Esophagus mucosa (tissue), 1 donor: ENCODE results near the gene POU4F2. TPM values are rescaled to one million over a fixed set of nuclear protein-coding genes. Genes with fewer than 3 reads are reported as not detected.
"Not testable (repeated sequence)": the region's sequence is repeated elsewhere in the genome, so short reads cannot be mapped to it uniquely, and the experiment has no call there.

Experiments used
- ATAC-seq: fragments of 200-7000 bp; cut with Tn5 transposase; one replicate; pipeline ENCODE4 v1.9.1; 2020
- total RNA-seq: library from RNA; stranded (reverse); gene quantifications from one replicate; pipeline ENCODE4 v1.2.4, GENCODE V29; 2023
- donor health status: DM: yes; HTN: yes; CAD: no.

Gene POU4F2
- total RNA-seq, 1 donor from 2014 or later, result not detected

GRCh38 chr4:146654687-146655520 is 16.2 kb downstream of the POU4F2 start:
- peak; percentile 15 for ATAC-seq

- ATAC-seq, result no peak
Measured at GRCh38 chr4:146655521-146655856, 16.8 kb downstream of the POU4F2 start.

- no peak for ATAC-seq
Measured at GRCh38 chr4:146661367-146661766, 22.7 kb downstream of the POU4F2 start.

- ATAC-seq, result not testable (repeated sequence)
Measured at GRCh38 chr4:146663968-146664311, 25.2 kb downstream of the POU4F2 start.

- ATAC-seq, result no peak
Measured at GRCh38 chr4:146674829-146675570, 36.3 kb downstream of the POU4F2 start.

Other genes starting within 250 kb of the POU4F2 start
- 12.7 TPM for gene SLC10A7, start 117.0 kb upstream of the POU4F2 start, total RNA-seq